HG03558 (cell line): Measurements from ENCODE around the gene SPRN.
"Not testable (repeated sequence)": the region's sequence is repeated elsewhere in the genome, so short reads cannot be mapped to it uniquely, and the experiment has no call there.

Experiments
- ATAC-seq: cut with Tn5 transposase; IDR thresholded peaks from one replicate; pipeline ENCODE4 v1.9.1; 2021; ENCODE audit warnings: moderate number of reproducible peaks; ENCODE audit not compliant: unreplicated experiment; ENCODE audit errors: extremely low read depth

Gene SPRN, protein sequence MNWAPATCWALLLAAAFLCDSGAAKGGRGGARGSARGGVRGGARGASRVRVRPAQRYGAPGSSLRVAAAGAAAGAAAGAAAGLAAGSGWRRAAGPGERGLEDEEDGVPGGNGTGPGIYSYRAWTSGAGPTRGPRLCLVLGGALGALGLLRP

DNA sequence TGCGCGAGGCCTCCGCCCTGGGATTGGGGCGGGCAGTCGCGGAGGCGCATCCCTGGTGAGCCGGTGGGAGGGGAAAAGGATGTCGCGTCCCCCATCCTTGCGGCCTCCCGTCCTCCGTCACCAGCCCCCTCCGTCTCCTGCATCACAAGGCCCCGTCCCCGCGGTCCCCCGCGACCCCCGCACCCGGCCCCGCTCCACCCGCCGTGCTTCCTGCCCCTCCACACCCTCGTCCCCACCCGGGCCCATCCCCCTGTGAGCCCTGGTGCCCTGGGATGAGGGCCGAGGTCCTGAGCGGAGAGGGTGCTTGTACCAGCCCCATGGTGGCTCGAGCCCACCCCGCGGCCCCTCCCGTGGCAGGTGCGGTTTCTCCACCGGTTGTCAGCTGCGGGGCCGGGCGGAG lies at the start of gene SPRN:
Gene SPRN (minus strand): TSS at position 25 of the 400 bp plus-strand sequence. CDS start 944 bp downstream, outside the sequence.
- ATAC-seq: not testable (repeated sequence)

DNA sequence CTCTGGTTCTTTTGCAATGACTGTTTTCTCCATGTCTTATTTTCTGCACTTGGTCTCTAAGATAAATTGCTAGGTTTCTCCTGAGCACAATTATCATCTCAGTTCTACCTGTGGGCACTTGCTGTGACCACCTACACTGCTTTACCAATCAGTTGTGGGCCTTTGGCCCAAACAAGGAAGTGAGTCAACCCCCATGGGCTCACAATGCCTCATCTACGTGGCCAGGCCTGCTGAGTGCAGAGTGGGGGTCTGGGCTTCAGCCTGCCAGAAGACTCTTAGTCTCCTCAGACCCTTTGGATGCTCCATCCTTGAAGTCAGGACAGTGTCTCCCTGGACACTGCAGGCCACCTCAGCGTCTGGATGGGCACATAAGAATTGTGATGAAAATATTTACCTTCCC lies 49.6 kb upstream of the SPRN start:
- no peak for ATAC-seq

DNA sequence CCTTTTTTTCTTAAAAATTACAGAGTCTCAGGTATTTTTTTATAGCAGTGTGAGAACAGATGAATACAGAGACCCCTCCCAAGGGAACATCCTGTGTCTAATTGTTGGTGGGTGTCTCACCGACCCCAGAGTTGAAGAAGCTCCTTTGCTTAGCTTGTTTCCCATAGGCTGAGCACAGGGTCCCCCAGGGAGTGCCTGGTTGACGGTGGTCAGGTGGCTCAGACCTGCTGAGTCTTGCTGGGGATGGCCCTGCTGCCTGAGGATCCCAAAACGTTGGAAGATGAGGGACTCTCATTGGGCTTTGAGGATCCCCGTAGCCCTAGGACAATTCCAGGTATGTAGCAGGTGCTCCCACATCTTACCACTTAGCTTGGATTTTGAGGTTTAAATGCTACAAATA lies 48.8 kb upstream of the SPRN start:
- ATAC-seq: no peak

DNA sequence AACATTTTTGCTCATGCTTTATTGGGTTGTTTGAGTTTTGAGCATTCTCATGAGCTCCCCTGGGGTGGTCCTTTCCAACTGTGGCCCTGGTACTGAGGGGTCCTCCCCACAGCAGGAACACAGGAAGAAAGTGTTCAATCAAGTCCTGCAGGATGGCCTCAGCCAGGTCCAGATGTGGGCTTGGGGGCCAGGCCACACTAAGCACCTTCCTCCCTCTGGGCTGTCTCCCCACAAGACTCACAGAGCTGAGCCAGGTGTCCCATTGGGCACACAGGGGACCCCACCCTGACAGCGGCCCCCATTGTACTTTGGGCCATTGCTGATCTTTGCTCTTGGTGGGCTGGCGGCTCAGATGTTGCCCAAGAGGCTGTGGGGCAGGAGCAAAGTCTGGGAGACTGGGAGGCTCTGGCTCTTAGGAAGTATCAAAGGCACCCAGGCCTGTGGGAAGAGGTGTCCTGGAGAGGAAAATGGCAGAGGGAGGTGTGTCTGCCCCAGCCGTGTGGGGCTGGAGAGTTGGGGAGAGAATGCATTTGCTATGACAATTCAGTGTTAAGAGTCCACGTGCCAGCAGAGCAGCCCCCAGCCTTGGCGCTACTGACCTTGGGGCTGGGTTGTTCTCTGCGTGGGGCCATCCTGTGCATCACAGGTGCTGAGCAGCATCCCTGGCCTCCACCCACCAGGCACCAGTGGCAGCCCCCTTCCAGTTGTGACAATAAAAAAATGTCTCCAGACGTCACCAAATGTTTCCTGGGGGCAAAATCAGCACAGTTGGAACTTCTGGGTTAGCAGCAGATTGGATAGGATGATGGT lies 47.1 kb upstream of the SPRN start:
- no peak for ATAC-seq

DNA sequence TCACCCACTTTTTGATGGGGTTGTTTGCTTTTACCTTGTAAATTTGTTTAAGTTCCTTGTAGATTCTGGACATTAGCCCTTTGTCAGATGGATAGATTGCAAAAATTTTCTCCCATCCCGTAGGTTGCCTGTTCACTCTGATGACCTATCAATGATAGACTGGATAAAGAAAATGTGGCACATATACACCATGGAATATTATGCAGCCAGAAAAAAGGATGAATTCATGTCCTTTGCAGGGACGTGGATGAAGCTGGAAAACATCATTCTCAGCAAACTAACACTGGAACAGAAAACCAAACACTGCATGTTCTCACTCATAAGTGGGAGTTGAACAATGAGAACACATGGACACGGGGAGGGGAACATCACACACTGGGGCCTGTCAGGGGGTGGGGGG lies 44.8 kb upstream of the SPRN start:
- not testable (repeated sequence) for ATAC-seq

DNA sequence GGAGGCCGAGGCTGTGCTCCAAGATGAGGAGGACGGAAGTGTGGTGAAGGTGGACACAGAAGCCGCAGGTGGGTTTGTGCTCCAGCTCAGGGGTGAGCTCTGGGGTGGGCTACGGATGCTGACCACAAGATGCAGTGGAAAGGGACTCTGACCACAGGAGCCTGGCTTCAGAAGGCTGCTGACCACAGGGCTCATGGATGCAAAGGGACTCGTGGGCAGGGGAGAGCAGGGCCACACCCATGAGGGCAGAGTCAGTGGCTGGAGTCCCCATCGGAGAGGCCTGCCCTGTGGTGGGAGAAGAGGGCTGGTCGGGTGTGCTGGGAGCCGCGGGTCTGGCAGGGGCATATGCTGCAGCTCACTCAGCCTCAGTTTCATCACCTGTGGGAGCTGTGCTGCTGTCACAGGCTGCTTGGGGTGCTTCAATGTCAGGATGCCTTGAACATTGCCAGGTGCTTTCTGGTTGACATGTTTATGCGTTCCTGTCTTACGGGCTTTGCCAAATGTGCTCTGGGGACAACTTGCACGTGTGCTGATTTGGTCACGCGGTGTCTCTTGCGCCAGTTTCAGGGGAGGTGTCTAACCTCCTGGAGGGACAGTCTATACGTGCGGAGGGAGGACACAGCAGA lies 43.0 kb upstream of the SPRN start:
- ATAC-seq: no peak

DNA sequence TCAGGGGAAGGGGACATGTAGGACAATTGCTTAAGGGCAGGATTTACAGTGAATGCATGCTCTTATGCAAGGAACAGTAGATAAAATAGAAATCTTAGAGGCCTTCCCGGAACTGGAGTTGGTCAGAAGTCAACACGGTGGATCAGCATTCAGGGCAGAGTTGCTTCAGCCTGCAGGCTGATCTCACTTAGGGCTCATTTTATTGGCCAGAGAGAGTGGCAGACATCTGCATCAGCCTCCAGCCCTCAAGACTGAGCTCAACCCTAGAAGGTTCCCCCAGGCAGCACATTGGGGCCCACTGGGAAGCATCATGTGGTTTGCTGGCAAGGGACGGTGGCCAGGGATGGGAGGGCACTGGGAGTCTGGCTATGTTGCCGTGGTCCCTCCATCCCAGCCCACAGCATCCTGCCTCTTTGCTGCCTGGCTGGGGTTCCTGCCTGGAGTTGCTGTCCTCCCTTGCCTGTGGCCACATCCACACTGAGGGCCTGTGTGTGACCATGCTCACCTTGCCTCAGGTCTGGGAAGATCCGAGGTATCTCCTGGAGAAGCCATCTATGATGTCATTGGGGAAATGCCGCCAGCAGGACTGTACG lies 42.4 kb upstream of the SPRN start:
- ATAC-seq: no peak

DNA sequence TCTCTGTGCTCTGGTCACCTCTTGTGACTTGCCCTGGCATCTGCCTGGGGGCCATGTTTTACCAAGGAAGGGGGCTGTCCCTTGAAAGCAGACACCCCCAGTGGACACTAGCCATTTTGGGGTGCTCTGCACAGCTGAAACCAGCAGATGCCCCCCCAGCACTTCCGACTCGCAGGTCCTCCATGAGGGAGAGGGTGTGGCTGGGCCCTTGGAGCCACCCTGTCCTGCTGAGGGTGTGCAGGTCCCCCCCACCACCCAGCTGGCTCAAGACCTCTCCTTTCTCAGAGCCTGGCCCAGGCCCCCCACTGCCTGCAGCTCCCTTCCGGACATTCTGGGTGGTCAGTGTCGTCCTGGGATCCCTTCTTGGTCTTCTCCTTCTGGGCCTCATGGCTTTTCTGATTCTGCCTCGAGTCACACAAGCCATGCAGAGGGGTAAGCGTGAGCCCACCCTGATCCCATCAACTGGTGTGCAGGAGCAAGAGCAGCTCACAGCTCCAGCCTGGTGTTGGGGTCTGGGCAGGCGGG lies 41.6 kb upstream of the SPRN start:
- no peak for ATAC-seq

DNA sequence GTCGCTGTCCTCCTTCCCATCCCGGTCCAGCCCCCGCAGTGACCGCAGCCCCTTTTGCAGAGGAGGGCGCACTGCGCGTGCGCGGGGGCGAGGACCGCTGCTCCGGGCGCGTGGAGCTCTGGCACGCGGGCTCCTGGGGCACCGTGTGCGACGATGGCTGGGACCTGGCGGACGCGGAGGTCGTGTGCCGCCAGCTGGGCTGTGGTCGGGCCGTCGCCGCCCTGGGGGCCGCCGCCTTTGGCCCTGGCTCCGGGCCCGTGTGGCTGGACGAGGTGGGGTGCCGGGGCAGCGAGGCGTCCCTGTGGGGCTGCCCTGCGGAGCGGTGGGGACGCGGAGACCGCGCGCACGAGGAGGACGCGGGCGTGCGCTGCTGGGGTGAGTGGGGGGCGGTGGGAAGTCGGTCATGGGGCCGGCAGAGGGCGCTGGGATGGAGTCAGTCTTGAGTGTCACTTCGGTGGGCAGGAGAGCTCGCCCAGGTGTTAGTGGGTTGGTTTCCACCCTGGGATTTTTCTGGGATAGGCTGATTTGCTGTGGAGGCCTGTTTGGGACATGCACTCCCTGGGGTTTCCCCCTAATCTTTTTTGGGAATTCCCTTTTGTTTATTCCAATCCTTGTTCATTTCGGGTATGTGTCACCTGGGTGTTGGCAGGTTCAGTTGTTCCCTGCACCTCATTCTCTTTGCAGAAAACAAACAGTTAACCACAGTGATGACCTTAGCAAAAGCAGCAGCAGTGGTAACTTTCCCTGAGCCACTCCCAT lies 40.9 kb upstream of the SPRN start:
- ATAC-seq: no peak

DNA sequence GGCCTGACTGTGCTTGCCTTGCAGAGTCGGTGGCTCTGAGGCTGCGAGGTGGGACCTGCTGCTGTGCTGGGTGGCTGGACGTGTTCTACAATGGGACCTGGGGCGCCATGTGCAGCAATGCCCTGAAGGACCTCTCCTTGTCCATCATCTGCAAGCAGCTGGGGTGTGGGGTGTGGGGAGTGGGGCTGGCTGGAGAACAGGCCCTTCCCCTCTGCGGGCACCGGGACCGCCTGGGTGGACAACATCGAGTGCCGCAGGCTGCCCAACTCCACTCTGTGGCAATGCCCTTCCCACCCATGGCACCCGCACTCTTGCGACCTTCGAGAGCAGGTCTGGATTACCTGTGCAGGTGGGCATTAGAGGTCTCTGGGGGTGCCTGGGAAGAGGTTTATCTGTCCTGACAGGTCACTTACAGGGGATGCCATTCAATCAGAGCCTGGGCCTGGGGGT lies 40.2 kb upstream of the SPRN start:
- ATAC-seq: no peak

DNA sequence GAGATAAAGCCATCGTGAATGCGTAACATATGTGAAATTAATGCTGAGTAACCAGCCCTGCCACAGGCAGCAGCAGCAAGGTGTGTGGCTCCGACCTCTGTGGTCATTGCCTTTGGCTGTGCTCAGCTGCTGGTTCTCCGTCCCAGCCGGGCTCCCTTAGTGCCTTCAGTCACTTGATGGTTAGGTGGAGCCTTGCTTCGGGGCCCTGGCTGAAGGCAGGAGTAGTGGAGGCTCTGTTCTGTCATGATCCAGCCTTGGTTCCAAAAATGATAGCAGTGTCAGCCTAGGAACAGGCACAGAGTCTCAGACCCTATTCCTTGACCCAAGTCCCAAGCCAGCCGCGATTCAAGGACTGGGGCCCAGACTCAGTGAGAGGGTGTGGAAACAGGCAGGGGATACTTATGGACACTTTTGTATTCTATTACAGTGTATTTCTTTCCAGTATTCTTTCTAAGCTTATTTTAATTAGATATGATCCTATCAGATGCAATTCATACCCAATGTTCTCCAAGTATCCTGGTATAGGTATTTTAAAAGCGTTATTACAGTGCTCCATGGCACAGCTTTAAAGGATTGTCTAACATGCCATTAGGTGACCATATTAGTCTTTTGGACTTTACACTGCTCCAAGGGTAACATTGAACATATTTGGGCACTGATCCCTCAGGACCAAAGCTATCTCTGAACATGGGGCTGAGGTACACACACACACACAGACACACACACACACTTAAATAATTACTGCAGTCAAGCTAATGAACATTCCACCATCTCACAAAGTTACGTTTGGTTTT lies 38.3 kb upstream of the SPRN start:
- no peak for ATAC-seq

DNA sequence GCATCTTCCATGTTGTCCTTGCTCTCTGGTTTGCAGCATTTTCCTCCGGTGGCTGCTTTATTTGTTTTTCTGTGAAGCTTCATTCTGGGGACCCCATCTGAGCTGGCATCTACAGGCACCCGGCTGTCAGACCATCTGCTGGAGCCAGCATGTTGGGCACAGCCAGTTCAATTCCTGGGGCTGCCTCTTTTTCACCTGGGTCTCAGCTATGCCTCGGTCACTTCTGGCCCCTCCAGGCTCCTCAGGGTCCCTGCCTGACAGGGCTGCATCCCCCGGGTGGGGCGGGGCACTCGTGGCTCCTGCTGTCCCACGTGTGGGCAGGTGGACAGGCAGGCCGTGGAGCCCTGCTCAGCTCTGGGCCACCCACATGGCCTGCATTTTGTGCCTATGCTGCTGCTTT lies 37.4 kb upstream of the SPRN start:
- no peak for ATAC-seq

DNA sequence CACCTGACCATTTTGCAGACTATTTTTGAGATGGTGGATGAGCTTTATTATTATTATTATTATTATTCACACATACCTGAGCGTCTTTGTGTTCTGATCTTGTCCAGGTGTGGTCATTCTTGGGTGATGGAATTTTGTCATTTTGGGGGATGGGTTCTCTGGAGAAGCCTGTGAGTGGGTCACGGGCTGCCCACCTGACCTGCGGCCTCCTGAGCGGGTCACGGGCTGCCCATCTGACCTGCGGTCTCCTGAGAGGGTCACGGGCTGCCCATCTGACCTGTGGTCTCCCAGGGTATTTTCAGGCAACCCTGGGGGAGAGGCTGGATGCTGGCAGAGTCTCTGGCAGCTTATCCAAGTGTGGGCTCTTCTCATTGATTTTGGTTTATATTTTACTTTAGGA lies 36.6 kb upstream of the SPRN start:
- ATAC-seq: no peak

DNA sequence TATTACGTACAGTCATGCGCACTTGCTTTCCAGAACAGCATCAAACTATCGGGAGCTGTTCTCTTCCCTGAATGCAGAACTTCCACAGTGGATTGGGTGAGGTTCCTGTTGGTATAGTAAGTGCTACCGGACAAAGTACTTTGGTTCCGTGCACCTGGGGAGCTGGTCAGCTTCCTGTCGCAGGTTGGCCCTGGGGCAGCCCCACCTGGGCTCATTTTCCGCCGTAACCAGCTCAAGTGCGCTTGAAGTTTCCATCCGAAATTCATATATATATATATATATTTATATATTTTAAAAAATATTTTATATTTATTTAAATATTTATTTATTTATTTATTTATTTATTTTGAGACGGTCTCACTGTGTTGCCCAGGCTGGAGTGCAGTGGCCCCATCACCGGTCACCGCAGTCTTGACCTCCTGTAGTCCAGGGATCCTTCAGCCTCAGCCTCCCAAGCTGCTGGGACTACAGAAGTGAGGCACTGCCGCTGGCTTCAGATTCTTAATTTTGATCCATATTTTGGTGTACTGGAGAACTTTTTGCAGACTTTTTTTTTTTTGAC lies 35.9 kb upstream of the SPRN start:
- no peak for ATAC-seq

DNA sequence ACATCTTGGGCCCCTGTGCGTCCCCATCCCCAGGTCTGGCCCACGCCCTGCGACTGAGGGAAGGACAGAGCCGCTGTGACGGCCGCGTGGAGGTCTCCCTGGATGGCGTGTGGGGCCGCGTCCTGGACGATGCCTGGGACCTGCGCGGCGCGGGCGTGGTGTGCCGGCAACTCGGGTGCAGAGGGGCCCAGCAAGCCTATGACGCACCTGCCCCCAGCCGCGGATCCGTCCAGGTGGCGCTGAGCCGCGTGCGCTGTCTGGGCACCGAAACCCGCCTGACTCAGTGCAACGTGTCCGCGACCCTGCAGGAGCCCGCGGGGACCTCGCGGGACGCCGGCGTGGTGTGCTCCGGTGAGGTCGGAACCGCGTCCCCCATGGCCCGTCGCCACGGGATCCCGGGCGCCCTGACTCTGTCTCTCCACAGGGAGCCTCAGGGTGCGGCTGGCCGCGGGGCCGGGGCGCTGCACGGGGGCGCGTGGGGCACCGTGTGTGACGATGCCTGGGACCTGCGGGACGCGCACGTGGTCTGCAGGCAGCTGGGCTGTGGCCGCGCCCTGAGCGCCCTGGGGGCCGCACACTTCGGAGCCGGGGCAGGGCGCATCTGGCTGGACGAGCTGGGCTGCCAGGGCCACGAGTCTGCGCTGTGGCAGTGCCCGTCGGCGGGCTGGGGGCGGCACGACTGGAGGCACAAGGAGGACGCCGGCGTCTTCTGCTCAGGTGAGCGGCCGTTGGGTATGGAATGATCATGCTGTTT lies 35.2 kb upstream of the SPRN start:
- ATAC-seq: no peak

DNA sequence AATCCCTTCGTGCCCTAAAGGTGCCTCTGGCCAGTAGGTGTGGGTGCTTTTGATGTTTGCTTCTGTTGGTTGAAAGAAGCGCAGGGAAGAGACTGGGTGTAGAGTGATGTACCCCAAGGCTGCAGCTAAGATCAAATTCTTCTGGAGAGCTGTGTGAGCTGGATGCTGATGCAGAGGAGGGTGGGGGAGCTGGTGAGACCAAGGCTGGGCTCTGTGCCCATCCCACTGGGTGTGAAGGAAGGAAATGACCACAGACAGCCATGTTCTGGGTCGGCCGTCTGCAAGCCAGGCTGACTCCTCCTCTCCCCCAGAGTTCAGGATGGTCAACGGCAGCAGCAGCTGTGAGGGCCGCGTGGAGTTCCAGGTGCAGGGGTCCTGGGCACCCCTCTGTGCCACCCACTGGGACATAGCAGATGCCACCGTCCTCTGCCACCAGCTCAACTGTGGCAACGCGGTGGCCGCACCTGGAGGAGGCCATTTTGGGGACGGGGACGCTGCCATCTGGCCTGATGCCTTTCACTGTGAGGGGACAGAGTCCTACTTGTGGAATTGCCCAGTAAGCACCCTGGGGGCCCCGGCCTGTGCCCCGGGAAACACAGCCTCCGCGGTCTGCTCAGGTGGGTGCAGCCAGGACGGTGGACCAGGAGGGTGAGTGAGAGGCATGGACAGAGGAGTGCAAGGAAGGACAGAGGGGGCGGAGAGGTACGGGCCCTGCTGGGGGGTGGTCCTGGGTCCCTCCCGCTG lies 34.5 kb upstream of the SPRN start:
- no peak for ATAC-seq

DNA sequence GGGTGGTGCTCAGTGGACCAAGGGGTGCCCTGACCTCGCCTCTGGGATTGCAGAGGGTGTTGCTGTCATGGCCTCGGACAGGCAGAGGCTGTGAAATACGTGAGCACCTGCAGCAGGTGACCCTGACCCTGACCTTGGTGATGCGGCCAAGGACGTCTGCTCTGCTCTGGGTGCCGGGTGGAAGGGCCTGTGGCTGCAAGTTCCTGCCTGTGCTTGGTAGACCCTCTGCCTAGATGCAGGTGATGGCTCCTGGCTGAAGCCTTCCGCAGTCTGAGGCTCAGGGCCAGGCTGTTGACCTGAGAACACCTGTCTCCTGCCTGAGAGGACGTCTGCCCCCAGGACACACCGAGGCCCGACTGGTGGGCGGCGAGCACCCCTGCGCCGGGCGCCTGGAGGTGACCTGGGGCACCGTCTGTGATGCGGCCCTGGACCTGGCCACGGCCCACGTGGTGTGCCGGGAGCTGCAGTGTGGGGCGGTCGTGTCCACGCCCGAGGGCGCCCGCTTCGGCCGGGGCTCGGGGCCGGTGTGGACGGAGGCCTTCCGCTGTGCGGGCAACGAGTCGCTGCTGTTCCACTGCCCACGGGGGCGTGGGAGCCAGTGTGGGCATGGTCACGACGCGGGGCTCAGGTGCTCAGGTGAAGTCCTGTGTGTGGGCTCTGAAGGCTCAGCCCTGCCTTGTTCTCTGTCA lies 33.7 kb upstream of the SPRN start:
- no peak for ATAC-seq
